ELF-1 (cell line): Measurements from ENCODE around the gene DLG2.

Source experiments
- DNase-seq: peaks from one replicate; pipeline ENCODE4 v3.0.0-alpha.2; 2016; ENCODE audit warnings: low read depth, low spot score

DLG2 gene

GRCh38 chr11:83537131-83537610 lies 2090.0 kb downstream of the DLG2 start:
- no peak for DNase-seq

- DNase-seq = no peak
Observed at GRCh38 chr11:83533166-83533565, 2094.0 kb downstream of the DLG2 start.

- DNase-seq = no peak
Observed at GRCh38 chr11:83528877-83529276, 2098.3 kb downstream of the DLG2 start.

- no peak for DNase-seq
Observed at GRCh38 chr11:83528225-83528624, 2098.9 kb downstream of the DLG2 start.

- peak; percentile 2 for DNase-seq
Observed at GRCh38 chr11:83523676-83524075, 2103.5 kb downstream of the DLG2 start.

GRCh38 chr11:83522911-83523310 lies 2104.2 kb downstream of the DLG2 start:
- DNase-seq = no peak

GRCh38 chr11:83521647-83522596 lies 2105.2 kb downstream of the DLG2 start:
- peak; percentile 43 for DNase-seq

- no peak for DNase-seq
Observed at GRCh38 chr11:83520849-83521248, 2106.3 kb downstream of the DLG2 start.

GRCh38 chr11:83511646-83512045 lies 2115.5 kb downstream of the DLG2 start:
- DNase-seq = peak; percentile 4

GRCh38 chr11:83510530-83511460 lies 2116.3 kb downstream of the DLG2 start:
- no peak for DNase-seq

GRCh38 chr11:83508804-83509203 lies 2118.3 kb downstream of the DLG2 start:
- no peak for DNase-seq

GRCh38 chr11:83502041-83502440 lies 2125.1 kb downstream of the DLG2 start:
- no peak for DNase-seq

- no peak for DNase-seq
Observed at GRCh38 chr11:83493917-83494316, 2133.2 kb downstream of the DLG2 start.

- no peak for DNase-seq
Observed at GRCh38 chr11:83493034-83493433, 2134.1 kb downstream of the DLG2 start.

- no peak for DNase-seq
Observed at GRCh38 chr11:83483808-83484207, 2143.3 kb downstream of the DLG2 start.

GRCh38 chr11:83480811-83481210 lies 2146.3 kb downstream of the DLG2 start:
- no peak for DNase-seq

- DNase-seq = no peak
Observed at GRCh38 chr11:83480251-83480650, 2146.9 kb downstream of the DLG2 start.

- DNase-seq = no peak
Observed at GRCh38 chr11:83477772-83478171, 2149.4 kb downstream of the DLG2 start.

GRCh38 chr11:83475760-83476159 lies 2151.4 kb downstream of the DLG2 start:
- no peak for DNase-seq

- no peak for DNase-seq
Observed at GRCh38 chr11:83473743-83474142, 2153.4 kb downstream of the DLG2 start.

GRCh38 chr11:83472806-83473205 lies 2154.3 kb downstream of the DLG2 start:
- no peak for DNase-seq
